ENCODE results near the gene LEFTY2.
"Not testable (repeated sequence)": the region's sequence is repeated elsewhere in the genome, so short reads cannot be mapped to it uniquely, and the experiment has no call there.

The LEFTY2 gene

GRCh38 chr1:225941187-225941941 is at the start of gene LEFTY2:
Gene LEFTY2, minus strand, starts transcription at chr1:225941220. Its CDS starts 80 bp downstream, at chr1:225941140.
- DNase-seq = no peak

DNA sequence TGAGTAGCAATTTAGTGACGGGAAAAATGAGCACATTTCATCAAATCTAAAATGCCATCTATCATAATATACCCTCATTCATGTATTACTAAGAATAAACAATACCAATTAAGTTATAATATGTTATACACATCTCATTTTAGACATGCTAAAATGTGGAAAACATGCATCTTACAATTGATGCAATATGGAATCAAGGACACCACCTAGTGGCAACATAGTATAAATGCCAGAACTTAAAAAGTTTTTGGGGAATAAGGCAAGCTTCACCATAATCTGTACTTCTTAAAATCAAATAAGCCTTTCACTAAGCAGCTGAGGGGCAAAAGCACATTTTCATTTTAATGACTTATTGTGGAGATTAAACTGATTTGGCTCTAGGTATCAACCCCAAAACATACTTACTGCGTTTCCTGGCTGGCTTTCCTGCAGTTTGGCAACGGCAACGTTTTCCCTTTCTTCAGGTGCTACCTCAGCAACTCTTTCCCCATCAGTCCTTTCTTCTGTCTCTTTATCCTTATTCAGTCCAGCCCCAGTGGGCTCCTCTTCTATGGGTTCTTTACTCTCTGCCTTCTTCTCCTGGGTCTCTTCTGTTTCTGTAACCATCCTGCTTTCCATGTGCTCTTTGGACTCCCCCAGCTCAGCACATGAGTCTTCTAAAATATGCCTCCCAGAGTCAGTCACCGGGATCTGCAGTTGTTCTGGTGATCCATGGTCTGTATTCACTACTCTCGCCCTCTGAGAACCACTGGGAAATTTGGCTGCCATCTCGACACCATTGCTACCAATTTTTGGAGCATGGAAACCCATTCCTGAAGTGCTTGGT is 46.7 kb upstream of the LEFTY2 start:
- DNase-seq = peak; percentile 63

GRCh38 chr1:225981714-225982113 is 40.7 kb upstream of the LEFTY2 start:
- no peak for DNase-seq

- no peak for DNase-seq
Measured at GRCh38 chr1:225980005-225980836, 39.2 kb upstream of the LEFTY2 start.

DNA sequence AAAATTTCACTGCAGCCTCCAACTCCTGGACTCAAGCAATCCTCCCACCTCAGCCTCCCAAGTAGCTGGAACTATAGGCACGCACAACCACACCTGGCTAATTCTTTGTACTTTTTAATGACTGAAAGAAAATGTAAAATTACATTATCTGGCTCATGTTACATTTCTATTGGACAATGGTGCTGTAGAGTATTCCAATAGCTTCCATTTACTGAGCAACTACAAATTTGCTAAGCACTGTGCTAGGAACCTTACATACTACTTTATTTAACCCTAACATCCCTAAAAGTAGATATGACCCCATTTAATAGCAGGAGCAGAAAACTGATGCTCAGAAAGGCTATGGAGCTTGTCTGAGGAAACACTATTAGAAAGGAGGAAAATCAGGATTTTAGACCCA is 38.4 kb upstream of the LEFTY2 start:
- DNase-seq = no peak

DNA sequence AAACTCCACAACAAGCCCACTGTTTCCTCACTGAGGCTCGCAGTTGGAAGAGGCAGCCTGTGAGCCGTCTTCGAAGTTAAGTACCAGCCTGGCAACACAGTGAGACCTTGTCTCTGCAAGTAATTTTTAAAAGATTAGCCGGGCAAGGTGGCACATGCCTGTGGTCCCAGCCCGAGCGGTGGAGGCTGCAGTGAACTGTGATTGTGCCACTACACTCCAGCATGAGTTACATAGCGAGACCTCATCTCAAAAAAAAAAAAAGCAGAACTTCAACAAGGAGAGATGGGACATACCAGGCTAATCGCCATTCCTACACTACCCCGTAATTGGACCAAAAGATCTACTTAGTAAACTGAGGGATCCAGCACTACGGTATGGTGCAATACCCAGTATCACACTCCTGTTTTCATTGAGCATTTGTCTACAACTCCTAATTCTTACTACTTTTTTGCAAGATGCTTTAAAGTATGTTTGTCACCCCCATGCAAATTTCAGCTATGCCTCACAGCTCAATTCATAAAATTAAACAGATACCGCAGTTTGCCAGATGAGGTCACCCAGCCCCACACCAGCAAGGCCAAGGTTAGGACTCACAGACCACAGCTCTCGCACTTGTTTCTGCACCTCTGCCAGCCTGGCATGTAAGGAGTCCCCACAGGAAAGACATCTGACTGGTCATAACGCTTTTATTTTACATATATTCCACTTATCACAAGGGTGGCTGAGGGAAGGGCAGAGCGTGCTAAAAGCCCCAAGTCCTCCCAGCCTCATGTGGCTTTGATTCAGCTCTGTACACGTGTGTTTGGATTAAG is 37.1 kb upstream of the LEFTY2 start:
- no peak for DNase-seq

GRCh38 chr1:225975146-225975545 is 34.1 kb upstream of the LEFTY2 start:
- not testable (repeated sequence) for DNase-seq

- DNase-seq = no peak
Measured at GRCh38 chr1:225974454-225974853, 33.4 kb upstream of the LEFTY2 start.

DNA sequence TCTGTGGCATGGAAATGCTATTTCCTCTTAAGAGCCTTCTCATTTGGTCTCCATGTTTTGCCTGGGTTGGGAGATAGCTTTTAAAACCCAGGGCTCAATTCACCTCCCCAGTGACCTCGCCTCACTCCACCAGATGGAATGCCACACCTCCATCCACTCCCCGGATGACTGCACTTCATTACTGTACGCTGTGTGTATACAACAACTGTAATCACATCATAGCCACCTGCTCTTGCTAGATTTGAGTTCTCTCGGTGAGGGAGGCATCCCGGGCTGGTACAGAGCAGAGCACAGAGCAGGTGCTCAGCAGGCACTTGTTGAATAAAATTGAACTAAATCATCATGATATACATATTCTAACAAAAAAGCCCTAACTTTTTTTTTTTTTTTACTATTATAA is 32.1 kb upstream of the LEFTY2 start:
- DNase-seq = peak; percentile 98

DNA sequence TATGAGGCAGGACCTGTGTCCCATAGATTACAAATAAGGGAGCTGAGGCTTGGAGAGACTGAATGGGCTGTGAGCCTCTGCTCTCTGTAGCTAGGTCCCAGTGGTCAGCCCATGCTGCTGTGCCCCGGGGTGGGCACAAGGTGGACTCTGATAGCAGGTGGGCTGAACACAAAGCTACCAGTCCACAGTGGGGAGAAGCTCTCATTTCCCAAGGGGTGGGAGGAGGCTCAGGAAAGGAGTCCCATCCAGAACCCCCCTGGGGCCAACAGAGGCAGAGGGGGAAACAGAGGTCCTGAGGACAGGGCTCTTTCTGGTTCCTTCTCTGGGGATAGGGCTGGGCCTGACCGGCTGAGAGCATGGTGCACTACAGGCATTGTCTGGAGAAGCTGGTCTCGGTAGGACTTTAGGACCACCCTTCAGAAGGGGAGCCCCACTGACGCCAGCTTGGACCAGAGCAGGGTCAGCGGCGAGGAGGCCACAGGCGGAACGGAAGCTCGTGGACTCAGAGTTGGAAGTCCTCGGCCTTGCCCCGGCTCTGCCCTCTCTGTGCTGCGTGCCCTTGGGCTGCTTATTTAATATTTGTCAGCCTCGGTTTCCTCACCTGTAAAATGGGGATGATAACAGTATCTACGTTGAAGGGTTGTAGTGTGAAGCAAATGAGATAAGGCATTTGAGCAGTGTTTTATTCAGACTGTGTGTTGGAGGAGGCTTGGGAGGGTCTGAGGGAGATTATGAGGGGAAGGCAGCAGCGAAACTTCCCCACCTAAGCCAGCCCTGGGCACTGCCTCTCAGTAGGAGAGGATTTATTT is 31.5 kb upstream of the LEFTY2 start:
- no peak for DNase-seq

DNA sequence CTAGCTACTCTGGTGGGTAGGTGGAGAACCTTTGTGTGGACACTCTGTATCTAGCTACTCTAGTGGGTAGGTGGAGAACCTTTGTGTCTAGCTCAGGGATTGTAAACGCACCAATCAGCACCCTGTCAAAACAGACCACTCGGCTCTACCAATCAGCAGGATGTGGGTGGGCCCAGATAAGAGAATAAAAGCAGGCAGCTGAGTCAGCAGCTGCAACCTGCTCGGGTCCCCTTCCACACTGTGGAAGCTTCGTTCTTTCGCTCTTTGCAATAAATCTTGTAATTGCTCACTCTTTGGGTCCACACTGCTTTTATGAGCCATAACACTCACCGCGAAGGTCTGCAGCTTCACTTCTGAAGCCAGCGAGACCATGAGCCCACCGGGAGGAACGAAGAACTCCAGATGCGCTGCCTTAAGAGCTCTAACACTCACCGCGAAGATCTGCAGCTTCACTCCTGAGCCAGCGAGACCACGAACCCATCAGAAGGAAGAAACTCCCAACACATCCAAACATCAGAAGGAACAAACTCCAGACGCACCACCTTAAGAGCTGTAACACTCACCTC is 29.7 kb upstream of the LEFTY2 start:
- DNase-seq = not testable (repeated sequence)

GRCh38 chr1:225969751-225970150 is 28.7 kb upstream of the LEFTY2 start:
- not testable (repeated sequence) for DNase-seq

DNA sequence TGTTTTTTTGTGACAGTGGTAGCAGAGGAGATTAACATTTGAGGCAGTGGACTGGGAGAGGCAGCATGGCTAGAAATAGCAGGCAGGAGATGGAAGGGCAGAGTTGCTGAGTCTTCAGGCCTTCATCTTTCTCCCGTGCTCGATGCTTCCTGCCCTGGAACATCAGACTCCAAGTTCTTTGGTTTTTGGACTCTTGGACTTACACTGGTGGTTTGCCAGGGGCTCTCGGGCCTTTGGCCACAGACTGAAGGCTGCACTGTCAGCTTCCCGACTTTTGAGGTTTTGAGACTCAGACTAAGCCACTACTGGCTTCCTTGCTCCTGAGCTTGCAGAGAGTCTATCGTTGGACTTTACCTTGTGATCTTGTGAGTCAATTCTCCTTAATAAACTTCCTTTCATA is 24.2 kb upstream of the LEFTY2 start:
- no peak for DNase-seq

- no peak for DNase-seq
Measured at GRCh38 chr1:225963735-225964530, 22.9 kb upstream of the LEFTY2 start.

- DNase-seq = no peak
Measured at GRCh38 chr1:225962440-225962975, 21.5 kb upstream of the LEFTY2 start.

DNA sequence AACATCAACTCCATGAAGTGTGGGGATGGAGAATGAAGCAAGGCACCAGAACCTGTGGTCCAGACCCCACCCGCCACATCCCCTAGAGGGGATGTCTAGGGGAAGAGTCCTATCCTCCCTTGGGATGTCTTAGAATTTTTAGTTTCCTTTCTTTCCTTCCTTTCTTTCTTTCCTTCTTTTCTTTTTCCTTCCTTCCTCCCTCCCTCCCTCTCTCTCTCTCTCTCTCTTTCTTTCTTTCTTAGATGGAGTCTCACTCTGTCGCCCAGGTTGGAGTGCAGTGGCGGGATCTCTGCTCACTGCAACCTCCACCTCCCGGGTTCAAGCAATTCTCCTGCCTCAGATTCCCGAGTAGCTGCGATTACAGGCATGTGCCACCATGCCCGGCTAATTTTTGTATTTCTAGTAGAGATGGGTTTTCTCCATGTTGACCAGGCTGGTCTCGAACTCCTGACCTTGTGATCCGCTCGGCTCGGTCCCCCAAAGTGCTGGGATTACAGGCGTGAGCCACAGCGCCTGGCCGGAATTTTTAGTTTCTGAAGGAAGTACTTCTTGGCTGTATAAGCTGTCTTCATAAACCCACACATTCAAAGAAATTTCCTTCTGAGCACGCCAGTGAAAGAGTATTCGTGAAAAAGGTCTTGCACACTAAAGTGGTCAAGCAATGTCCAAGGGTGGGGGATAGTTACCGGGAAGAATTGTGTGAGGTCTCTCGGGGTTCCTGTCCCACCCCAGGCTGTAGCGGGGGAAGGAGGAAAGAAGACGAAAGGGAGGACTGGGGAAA is 20.8 kb upstream of the LEFTY2 start:
- no peak for DNase-seq

DNA sequence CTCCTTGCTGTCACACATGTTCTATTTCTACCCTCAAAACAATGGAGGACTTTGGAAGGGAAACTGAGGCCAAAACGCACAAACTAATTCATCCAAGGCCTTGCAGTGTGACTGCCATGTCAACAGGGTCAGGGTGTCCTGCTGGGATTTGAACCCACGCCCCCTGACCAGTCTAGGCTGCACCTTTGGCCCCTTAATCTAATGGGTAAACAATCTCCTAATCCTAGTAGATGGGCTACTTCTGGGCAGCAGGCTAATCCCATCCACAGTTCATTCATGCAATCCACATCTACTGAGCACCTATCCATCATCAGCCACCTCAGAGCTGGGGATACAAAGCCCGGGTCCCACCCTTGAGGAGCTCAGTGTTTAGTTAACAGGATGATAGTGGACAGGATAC is 17.0 kb upstream of the LEFTY2 start:
- no peak for DNase-seq

GRCh38 chr1:225954753-225955152 is 13.7 kb upstream of the LEFTY2 start:
- DNase-seq = no peak

DNA sequence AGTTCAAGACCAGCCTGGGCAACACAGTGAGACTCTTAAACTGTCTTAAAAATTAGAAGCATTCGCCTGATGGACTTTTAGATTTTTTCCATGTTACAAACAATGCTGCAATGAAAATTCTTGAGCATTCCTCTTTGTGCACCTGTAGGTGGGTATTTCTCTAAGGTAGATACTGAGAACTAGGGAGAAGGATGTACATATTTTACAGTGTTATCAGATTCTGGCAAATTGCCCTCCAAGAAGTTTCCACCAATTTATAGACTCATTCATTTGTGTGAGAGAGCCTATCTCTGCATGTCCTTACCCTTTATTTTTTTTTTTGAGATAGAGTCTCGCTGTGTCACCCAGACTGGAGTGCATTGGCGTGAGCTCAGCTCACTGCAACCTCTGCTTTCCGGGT is 12.3 kb upstream of the LEFTY2 start:
- no peak for DNase-seq

All from NCI-H2171 treated with DMSO at 0.1 percent for 48 hours (cell line).